Choroid plexus epithelial cell (primary cell): Measurements from ENCODE around the gene C2CD4C.

Experiments used
- DNase-seq: peaks from one replicate; pipeline ENCODE4 v3.0.0-alpha.2; 2010; ENCODE audit warnings: low read depth
- H3K4me3 ChIP-seq: 2 replicates; pipeline ENCODE4 v1.5.1; 2011; ENCODE audit warnings: low read depth, mild to moderate bottlenecking, control low read depth, low read length, moderate library complexity
- CTCF ChIP-seq: conservative IDR thresholded peaks from 2 replicates; pipeline ENCODE4 v1.5.1; 2011; ENCODE audit warnings: low read depth, mild to moderate bottlenecking, control low read depth, inconsistent platforms, low read length, moderate library complexity

C2CD4C gene

GRCh38 chr19:379796-380195 is 29.2 kb downstream of the C2CD4C start:
- TF ChIP-seq CTCF, result no peak
- DNase-seq, result no peak
- H3K4me3 ChIP-seq, result no peak overlapping the region

DNA sequence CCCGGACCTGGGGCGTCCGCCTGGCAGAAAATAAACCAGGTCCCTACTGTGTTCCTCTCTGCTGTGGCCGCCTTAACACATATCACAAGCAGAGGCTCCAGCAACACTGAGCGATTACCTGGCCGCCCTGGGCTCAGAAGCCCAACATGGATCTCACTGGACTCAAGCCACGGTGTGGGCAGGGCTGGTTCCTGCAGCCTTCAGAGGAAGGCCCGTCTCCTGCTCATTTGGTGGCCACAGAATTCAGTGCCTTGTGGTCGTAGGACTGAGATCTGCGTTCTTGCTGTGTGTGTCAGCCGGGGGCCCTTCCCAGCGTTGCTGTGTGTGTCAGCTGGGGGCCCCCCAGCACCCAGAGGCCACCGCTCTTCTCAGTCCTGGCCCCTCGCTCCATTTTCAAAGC is 30.2 kb downstream of the C2CD4C start:
- H3K4me3 ChIP-seq, result no peak overlapping the region
- TF ChIP-seq CTCF, result no peak
- no peak for DNase-seq

- H3K4me3 ChIP-seq, result no peak overlapping the region
- peak; percentile 6 for TF ChIP-seq CTCF
- no peak for DNase-seq
These were observed 31.0 kb downstream of the C2CD4C start for GRCh38 chr19:377801-378581.

- H3K4me3 ChIP-seq, result no peak overlapping the region
- no peak for TF ChIP-seq CTCF
- DNase-seq, result no peak
These were observed 32.9 kb downstream of the C2CD4C start for GRCh38 chr19:376111-376470.

DNA sequence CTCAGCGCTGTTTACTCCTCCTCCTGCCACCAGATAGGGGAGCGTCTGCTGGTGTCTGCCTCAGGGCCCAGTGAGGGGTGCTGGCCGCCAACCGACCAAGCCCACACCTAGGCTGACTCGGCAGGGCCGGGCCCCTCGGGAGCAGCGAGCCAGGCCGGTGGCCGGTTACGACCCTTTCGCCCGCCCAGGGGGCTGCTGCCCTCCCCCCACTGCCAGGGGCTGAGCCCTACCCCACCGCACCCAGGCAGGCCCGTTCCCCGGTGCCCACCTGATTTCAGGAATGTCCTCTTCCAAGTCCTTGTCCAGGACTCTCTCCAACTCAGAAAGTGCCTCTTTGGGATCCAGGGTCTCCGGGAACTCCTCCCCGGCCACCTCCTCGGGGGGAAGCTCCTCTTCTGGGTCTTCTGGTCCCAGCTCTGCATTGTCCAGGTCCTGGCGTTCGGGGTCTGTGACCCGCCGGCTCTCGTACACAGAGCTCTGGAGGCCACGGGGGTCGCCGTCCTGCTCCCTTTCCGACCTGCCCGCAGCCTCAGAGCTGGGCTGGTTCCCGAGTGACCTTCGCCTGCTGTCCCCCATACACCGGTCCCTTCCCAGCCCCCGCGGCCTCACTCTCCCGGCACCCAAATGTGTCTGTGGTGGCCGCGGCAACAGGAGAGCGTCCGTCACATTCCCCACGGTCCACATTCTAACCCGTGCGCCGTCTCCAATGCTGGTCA is 33.4 kb downstream of the C2CD4C start:
- H3K4me3 ChIP-seq, result no peak overlapping the region
- DNase-seq, result no peak
- TF ChIP-seq CTCF, result no peak

GRCh38 chr19:374886-375235 is 34.1 kb downstream of the C2CD4C start:
- H3K4me3 ChIP-seq, result no peak overlapping the region
- no peak for DNase-seq

More at GRCh38 chr19:374886-375235, 34.1 kb downstream of the C2CD4C start:
- no peak for TF ChIP-seq CTCF
